Nephron progenitor cell (in vitro differentiated cells): ENCODE results near the gene TRANK1.

ENCODE experiments used
- DNase-seq: peaks from one replicate; pipeline ENCODE4 v3.0.0; 2021
- H3K27ac Mint-ChIP-seq: 2 replicates; pipeline ENCODE4 v1.8.0; 2021; ENCODE audit warnings: mild to moderate bottlenecking, moderate library complexity, mixed read lengths
- H3K27me3 Mint-ChIP-seq: 2 replicates; pipeline ENCODE4 v1.8.0; 2021; ENCODE audit warnings: mild to moderate bottlenecking, low read depth, mixed read lengths; ENCODE audit not compliant: poor library complexity
- H3K36me3 Mint-ChIP-seq: 2 replicates; pipeline ENCODE4 v1.8.0; 2021; ENCODE audit warnings: low read depth, mixed read lengths
- H3K4me1 Mint-ChIP-seq: 2 replicates; pipeline ENCODE4 v1.8.0; 2021; ENCODE audit warnings: mixed read lengths
- H3K4me3 Mint-ChIP-seq: 2 replicates; pipeline ENCODE4 v1.8.0; 2021; ENCODE audit warnings: mild to moderate bottlenecking, moderate library complexity, mixed read lengths
- H3K9me3 Mint-ChIP-seq: 2 replicates; pipeline ENCODE4 v1.8.0; 2021; ENCODE audit warnings: mild to moderate bottlenecking, moderate library complexity, mixed read lengths
- CTCF ChIP-seq: fragments of 200-600 bp; sonication (generic); IDR thresholded peaks from 2 replicates; pipeline ENCODE4 v1.5.0; 2021; ENCODE audit warnings: antibody characterized with exemption

The TRANK1 gene

GRCh38 chr3:36944641-36945270, at the start of gene TRANK1:
TRANK1 (minus strand) TSS chr3:36945054; CDS start chr3:36944809, 245 bp downstream.
- DNase-seq = no peak
- no peak within 1 kb of the TSS for H3K27ac Mint-ChIP-seq

GRCh38 chr3:36993326-36994283, 48.8 kb upstream of the TRANK1 start, which contains the start of gene MLH1:
MLH1 (plus strand) TSS chr3:36993518; CDS start chr3:36993548, 30 bp downstream.
- Mint-ChIP-seq H3K4me1 (peaks cover 30% of the 10 kb centered on the region), H3K27ac (no peak within 1 kb of the TSS), H3K9me3 (no peaks in the 10 kb centered on the region), H3K36me3 (peaks cover 34% of the 10 kb centered on the region), H3K4me3 (no peak within 1 kb of the TSS), H3K27me3 (no peaks in the 10 kb centered on the region)
- TF ChIP-seq CTCF = no peak
- peak; percentile 98 for DNase-seq

More at GRCh38 chr3:36944641-36945270, at the start of gene TRANK1:
- Mint-ChIP-seq H3K36me3 (peaks cover 38% of the 10 kb centered on the region), H3K4me1 (peaks cover 36% of the 10 kb centered on the region), H3K27me3 (peaks cover 43% of the 10 kb centered on the region), H3K4me3 (peak within 1 kb of the TSS; percentile 82), H3K9me3 (peaks cover 48% of the 10 kb centered on the region)
- no peak for TF ChIP-seq CTCF

- no peaks in the 10 kb centered on the region for H3K9me3 Mint-ChIP-seq
- peaks cover 38% of the 10 kb centered on the region for H3K4me1 Mint-ChIP-seq
- peaks cover 34% of the 10 kb centered on the region for H3K36me3 Mint-ChIP-seq
- H3K4me3 Mint-ChIP-seq = no peak within 1 kb of the TSS
- H3K27ac Mint-ChIP-seq = no peak within 1 kb of the TSS
- peak; percentile 80 for DNase-seq
- peak; percentile 14 for TF ChIP-seq CTCF
- no peaks in the 10 kb centered on the region for H3K27me3 Mint-ChIP-seq
Observed at GRCh38 chr3:36992806-36993325, 48.0 kb upstream of the TRANK1 start, which contains the start of gene EPM2AIP1. EPM2AIP1 (minus strand) TSS chr3:36993131; CDS start chr3:36993077, 54 bp downstream.

GRCh38 chr3:36991923-36992805, 47.3 kb upstream of the TRANK1 start:
- peaks cover 39% of the 10 kb centered on the region for H3K4me1 Mint-ChIP-seq
- H3K27me3 Mint-ChIP-seq = no peaks in the 10 kb centered on the region
- H3K36me3 Mint-ChIP-seq = peaks cover 33% of the 10 kb centered on the region
- H3K27ac Mint-ChIP-seq = no peak overlapping the region
- H3K9me3 Mint-ChIP-seq = no peaks in the 10 kb centered on the region
- no peak overlapping the region for H3K4me3 Mint-ChIP-seq
- no peak for DNase-seq
- no peak for TF ChIP-seq CTCF

DNA sequence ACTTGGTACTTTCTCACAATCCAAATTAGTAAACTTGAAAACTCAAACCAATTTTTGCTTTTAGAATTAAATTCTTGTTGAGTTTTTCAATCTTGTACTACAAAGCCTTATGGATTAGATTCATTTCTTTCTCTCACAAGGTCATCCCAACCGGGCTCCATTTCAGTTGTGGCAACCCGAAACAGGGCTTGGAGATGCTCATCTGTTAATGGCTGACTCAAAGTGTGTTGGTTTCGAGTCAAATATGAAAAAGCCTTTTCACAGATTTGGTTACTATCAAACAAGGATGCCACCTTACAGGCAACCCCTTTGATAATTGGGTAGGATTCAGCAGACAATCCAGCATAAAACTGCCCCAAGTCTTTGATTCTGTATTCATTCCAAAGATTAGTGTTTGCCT, 46.3 kb upstream of the TRANK1 start:
- Mint-ChIP-seq H3K4me3 (no peak overlapping the region), H3K27ac (no peak overlapping the region), H3K36me3 (peaks cover 30% of the 10 kb centered on the region), H3K9me3 (no peaks in the 10 kb centered on the region), H3K4me1 (peaks cover 39% of the 10 kb centered on the region), H3K27me3 (no peaks in the 10 kb centered on the region)
- no peak for TF ChIP-seq CTCF
- DNase-seq = no peak
